H1 (cell line): ENCODE results near the gene LPCAT1. TPM values are rescaled to one million over a fixed set of nuclear protein-coding genes. Genes with fewer than 3 reads are reported as not detected.

Source experiments
- CTCF ChIA-PET: fragments of 300-600 bp; sonication (Branson Sonifier 250); formaldehyde crosslinking; loops from one replicate; lab custom pipeline; 2021; ENCODE audit not compliant: partially characterized antibody; lab: Charles Lee
- POLR2A ChIA-PET: fragments of 300-600 bp; sonication (Branson Sonifier 250); formaldehyde crosslinking; loops from one replicate; lab custom pipeline; 2021; ENCODE audit warnings: inconsistent platforms; ENCODE audit not compliant: partially characterized antibody; lab: Charles Lee
- DNase-seq, 2 experiments: peaks; one replicate each; pipeline versions ENCODE4 v3.0.0 to v3.0.0-alpha.2; 2010 to 2022; ENCODE audit warnings: low spot score in 2 of 2, low read depth in 1 of 2, mixed read lengths in 1 of 2
- FAIRE-seq: peaks from 2 replicates; lab custom pipeline; 2011; peaks lifted over from hg19 to GRCh38; lab: Jason Lieb, UNC
- H2AFZ ChIP-seq: 2 replicates; pipeline ENCODE4 v1.8.1; 2012; ENCODE audit warnings: low read length, inconsistent platforms
- H2AK5ac ChIP-seq: 2 replicates; pipeline ENCODE4 v1.6.1; 2013; ENCODE audit warnings: low read depth, low read length
- H2BK120ac ChIP-seq: replicated peaks from 2 replicates; pipeline ENCODE3; 2013; ENCODE audit warnings: low read depth, low read length, inconsistent platforms
- H2BK12ac ChIP-seq: 2 replicates; pipeline ENCODE4 v1.6.1; 2013; ENCODE audit warnings: low read depth, low read length
- H2BK15ac ChIP-seq: 2 replicates; pipeline ENCODE4 v1.6.1; 2013; ENCODE audit warnings: low read length
- H2BK20ac ChIP-seq: 2 replicates; pipeline ENCODE4 v1.6.1; 2013; ENCODE audit warnings: low read length
- H2BK5ac ChIP-seq: 2 replicates; pipeline ENCODE4 v1.6.1; 2013; ENCODE audit warnings: low read depth, low read length
- H3K14ac ChIP-seq: 2 replicates; pipeline ENCODE4 v1.6.1; 2013; ENCODE audit warnings: inconsistent platforms; ENCODE audit not compliant: insufficient read length
- H3K18ac ChIP-seq: 2 replicates; pipeline ENCODE4 v1.6.1; 2013; ENCODE audit warnings: low read length; ENCODE audit errors: extremely low read depth
- H3K23ac ChIP-seq: 2 replicates; pipeline ENCODE4 v1.6.1; 2013; ENCODE audit warnings: inconsistent platforms; ENCODE audit not compliant: insufficient read length
- H3K23me2 ChIP-seq: 2 replicates; pipeline ENCODE4 v1.6.1; 2013; ENCODE audit warnings: low read depth, low read length
- H3K27ac ChIP-seq: 2 replicates; pipeline ENCODE4 v1.6.1; 2011; ENCODE audit warnings: low read depth, low read length, inconsistent platforms
- H3K27me3 ChIP-seq, 4 experiments: replicated peaks in 1 of 4; 1 replicate in 1 of 4; 2 replicates in 3 of 4; pipeline versions ENCODE4 v1.6.1 to v1.8.1; 2011 to 2013; ENCODE audit warnings: low read length in 3 of 4, mild to moderate bottlenecking in 3 of 4, inconsistent platforms in 2 of 4, mixed read lengths in 2 of 4, moderate library complexity in 1 of 4; ENCODE audit not compliant: control insufficient read depth in 3 of 4, insufficient read depth in 3 of 4; ENCODE audit errors: extremely low read depth in 1 of 4
- H3K36me3 ChIP-seq, 4 experiments: 2 replicates each; pipeline versions ENCODE4 v1.6.1 to v1.8.1; 2011 to 2013; ENCODE audit warnings: mild to moderate bottlenecking in 4 of 4, low read length in 3 of 4, moderate library complexity in 2 of 4, control low read depth in 1 of 4, inconsistent platforms in 1 of 4; ENCODE audit not compliant: insufficient read depth in 4 of 4, control insufficient read depth in 2 of 4
- H3K4ac ChIP-seq: replicated peaks from 2 replicates; pipeline ENCODE3; 2013; ENCODE audit warnings: low read length, low read depth, mixed read lengths, inconsistent platforms; ENCODE audit not compliant: insufficient read length
- H3K4me1 ChIP-seq, 4 experiments: replicated peaks in 1 of 4; 1 replicate in 1 of 4; 2 replicates in 3 of 4; pipeline versions ENCODE4 v1.6.1 to v1.8.1; 2011 to 2013; ENCODE audit warnings: low read length in 3 of 4, inconsistent platforms in 2 of 4, mixed read lengths in 1 of 4; ENCODE audit not compliant: insufficient read depth in 4 of 4, control insufficient read depth in 3 of 4
- H3K4me2 ChIP-seq, 2 experiments: 2 replicates each; pipeline versions ENCODE4 v1.6.1 to v1.8.1; 2011 to 2013; ENCODE audit warnings: low read depth in 2 of 2, low read length in 2 of 2, control low read depth in 1 of 2, inconsistent platforms in 1 of 2, mild to moderate bottlenecking in 1 of 2; ENCODE audit not compliant: insufficient read depth in 1 of 2
- H3K4me3 ChIP-seq, 4 experiments: fragments of 200-600, 300-600 bp in 1 of 4; sonication (generic), shearing (Covaris generic), sonication (Bioruptor Twin) in 1 of 4; 2 replicates each; pipeline versions ENCODE4 v1.5.1 to v1.8.1; 2011 to 2016; ENCODE audit warnings: low read length in 4 of 4, low read depth in 3 of 4, control low read depth in 2 of 4, inconsistent platforms in 2 of 4, mild to moderate bottlenecking in 2 of 4, mixed read lengths in 1 of 4, moderate library complexity in 1 of 4; ENCODE audit not compliant: insufficient read depth in 2 of 4; ENCODE audit errors: extremely low read depth in 1 of 4
- H3K56ac ChIP-seq: replicated peaks from 2 replicates; pipeline ENCODE3; 2013; ENCODE audit warnings: low read depth, mild to moderate bottlenecking, mixed read lengths, low read length, inconsistent platforms; ENCODE audit not compliant: insufficient read length
- H3K79me1 ChIP-seq: 2 replicates; pipeline ENCODE4 v1.6.1; 2013; ENCODE audit warnings: low read depth, low read length, control low read depth
- H3K79me2 ChIP-seq, 2 experiments: 2 replicates each; pipeline versions ENCODE4 v1.6.1 to v1.8.1; 2012 to 2013; ENCODE audit warnings: low read length in 2 of 2, mild to moderate bottlenecking in 2 of 2, inconsistent platforms in 1 of 2; ENCODE audit not compliant: insufficient read depth in 2 of 2, control insufficient read depth in 1 of 2
- H3K9ac ChIP-seq, 4 experiments: replicated peaks in 1 of 4; 1 replicate in 1 of 4; 2 replicates in 3 of 4; pipeline versions ENCODE4 v1.6.1 to v1.8.1; 2011 to 2013; ENCODE audit warnings: low read depth in 3 of 4, low read length in 3 of 4, control low read depth in 2 of 4, mild to moderate bottlenecking in 2 of 4, moderate library complexity in 2 of 4, inconsistent platforms in 1 of 4; ENCODE audit errors: extremely low read depth in 1 of 4
- H3K9me3 ChIP-seq, 2 experiments: 2 replicates each; pipeline versions ENCODE4 v1.6.1 to v1.8.1; 2012 to 2013; ENCODE audit warnings: mild to moderate bottlenecking in 2 of 2, moderate library complexity in 2 of 2, control low read depth in 1 of 2, inconsistent platforms in 1 of 2, low read depth in 1 of 2, low read length in 1 of 2, mixed read lengths in 1 of 2; ENCODE audit not compliant: insufficient read depth in 2 of 2
- H4K20me1 ChIP-seq, 2 experiments: replicated peaks in 1 of 2; 2 replicates each; pipeline versions ENCODE3 to v1.8.1; 2011 to 2013; ENCODE audit warnings: inconsistent platforms in 2 of 2, low read length in 2 of 2, mild to moderate bottlenecking in 1 of 2; ENCODE audit not compliant: insufficient read depth in 2 of 2, control insufficient read depth in 1 of 2
- H4K5ac ChIP-seq: 2 replicates; pipeline ENCODE4 v1.6.1; 2013; ENCODE audit warnings: low read length, low read depth, mixed read lengths, inconsistent platforms; ENCODE audit not compliant: insufficient read length
- H4K8ac ChIP-seq: 2 replicates; pipeline ENCODE4 v1.8.0; 2013; ENCODE audit warnings: mild to moderate bottlenecking, moderate library complexity, low read length, inconsistent platforms; ENCODE audit not compliant: insufficient read depth; ENCODE audit errors: extremely low read depth
- H4K91ac ChIP-seq: replicated peaks from 2 replicates; pipeline ENCODE3; 2013; ENCODE audit warnings: low read length, mixed read lengths, inconsistent platforms; ENCODE audit not compliant: insufficient read length
- RAD21 ChIP-seq, 2 experiments: IDR thresholded peaks in 1 of 2; conservative IDR thresholded peaks in 1 of 2; 2 replicates each; pipeline ENCODE4 v1.6.1; 2011; ENCODE audit warnings: low read depth in 2 of 2, low read length in 2 of 2, improper control_type of control experiment in 1 of 2, inconsistent platforms in 1 of 2, mild to moderate bottlenecking in 1 of 2, moderate library complexity in 1 of 2
- RXRA ChIP-seq: IDR thresholded peaks from 2 replicates; pipeline ENCODE4 v1.6.1; 2011; ENCODE audit warnings: low read depth, mild to moderate bottlenecking, low read length, moderate library complexity; ENCODE audit not compliant: insufficient read depth
- SIRT6 ChIP-seq: IDR thresholded peaks from one replicate; pipeline ENCODE4 v1.7.1; 2012; ENCODE audit warnings: low read length, inconsistent platforms
- SP4 ChIP-seq: IDR thresholded peaks from 2 replicates; pipeline ENCODE4 v1.6.1; 2012; ENCODE audit warnings: low read length, inconsistent platforms
- WGBS, 2 experiments: shearing (Covaris generic) in 1 of 2; methylation state at CpG; one replicate each; pipeline versions ENCODE4 v1.1.6 to v1.1.7; 2013 to 2015; ENCODE audit warnings: low lambda C conversion rate in 2 of 2, mixed read lengths in 2 of 2, inconsistent platforms in 1 of 2, low coverage in 1 of 2, missing lambda C conversion rate in 1 of 2; ENCODE audit not compliant: insufficient replicate concordance in 2 of 2, insufficient coverage in 1 of 2, insufficient read length in 1 of 2; ENCODE audit errors: extremely low coverage in 1 of 2, missing lambda C conversion rate in 1 of 2; 5-methylcytosine and 5-hydroxymethylcytosine counted together
- polyA plus RNA-seq, 7 experiments: library from polyadenylated mRNA; depleted of rRNA in 3 of 7; stranded (reverse) in 5 of 7; unstranded in 2 of 7; fragments of >200 nt in 5 of 7; fragments of 200-250 nt in 2 of 7; gene quantifications; 1 replicate in 5 of 7; 2 replicates in 1 of 7; 4 replicates in 1 of 7; pipeline versions ENCODE4 v1.2.1 to v1.2.3, GENCODE V29; 2011 to 2013; ENCODE audit warnings: missing spikeins in 2 of 7, mixed read lengths in 2 of 7
- total RNA-seq: library from RNA; stranded (reverse); fragmentation: NEBNext Ultra II Directional; extraction: Animal tissue kit (Norgen Biotek cat#: 25700); gene quantifications from 2 replicates; pipeline ENCODE4 v1.2.1, GENCODE V29; 2021
- TF ChIP-seq, protein P1 (sequence below): IDR thresholded peaks from 2 replicates; pipeline ENCODE4 v1.6.1; 2012; ENCODE audit warnings: inconsistent platforms

Gene LPCAT1
- total and polyA plus RNA-seq, 2 of the 8 experiments (the other 6 are each of a cell fraction or from before 2014, with no cell fraction given): 107 to 260 TPM

DNA sequence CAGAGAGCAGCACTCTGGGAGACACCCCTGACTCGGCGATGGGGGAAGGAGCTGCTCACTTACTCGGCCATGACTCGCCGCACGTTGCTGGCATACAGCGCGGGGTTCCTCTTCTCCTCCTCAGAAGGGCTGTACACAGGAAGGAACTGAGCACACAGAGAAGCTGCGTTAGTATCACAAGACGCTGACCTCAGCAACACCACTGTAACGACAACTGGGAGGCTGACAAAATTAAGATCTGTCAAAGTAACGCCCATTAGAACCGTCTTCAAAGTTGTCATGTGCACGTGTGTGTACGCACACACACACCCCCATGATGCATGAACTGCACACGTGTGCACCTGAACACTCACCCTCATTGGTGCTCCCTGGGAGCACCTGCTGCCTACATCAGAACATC is 46.4 kb downstream of the LPCAT1 start:
- Histone ChIP-seq H3K79me2 (no peaks in the 10 kb centered on the region), H3K4me3 (no peak overlapping the region), H3K27me3 (no peaks in the 10 kb centered on the region), H3K4ac (no peak overlapping the region), H3K56ac (no peak overlapping the region), H3K18ac (no peak overlapping the region), H3K14ac (no peak overlapping the region), H2AK5ac (no peak overlapping the region), H4K91ac (no peak overlapping the region), H4K8ac (no peak overlapping the region), H2AFZ (no peak overlapping the region), H3K27ac (no peak overlapping the region), H3K9me3 (no peaks in the 10 kb centered on the region), H3K36me3 (peaks cover 37 to 73% (median 61%) of the 10 kb centered on the region in 4 experiments), H2BK5ac (no peak overlapping the region), H3K79me1 (no peaks in the 10 kb centered on the region), H3K4me1 (peaks cover 0 to 4% (median under 1%) of the 10 kb centered on the region in 4 experiments; a peak in 2 of 7 replicates), H3K9ac (no peak overlapping the region), H2BK15ac (no peak overlapping the region), H4K20me1 (peaks cover 7% of the 10 kb centered on the region in 2 experiments), H3K23ac (no peak overlapping the region), H2BK120ac (no peak overlapping the region), H3K4me2 (no peak overlapping the region), H2BK12ac (no peak overlapping the region), H2BK20ac (no peak overlapping the region), H4K5ac (no peak overlapping the region), H3K23me2 (no peaks in the 10 kb centered on the region)
- ChIA-PET CTCF (interaction anchor here (1.6 to 7.7 kb wide), 3 partner anchors 9 to 23 kb away, joined by 4 to 47 read pairs (median 5); no protein-coding TSS in a partner anchor), POLR2A (no interaction called here)
- 96% methylated on average over 16 of the region's 16 CpGs; no CpG with 5 or more reads in 1 of the 2 experiments for WGBS, 2 experiments
- TF ChIP-seq RAD21 (IDR thresholded peaks at IDR 0.05 in 1 of 2, conservative IDR thresholded peaks at IDR 0.05 in 1 of 2; ENCODE audit: low read depth in 2 of 2, low read length in 2 of 2): no peak
- TF ChIP-seq SP4: no peak
- no peak for TF ChIP-seq SIRT6
- TF ChIP-seq RXRA: no peak
- TF ChIP-seq, protein P1, sequence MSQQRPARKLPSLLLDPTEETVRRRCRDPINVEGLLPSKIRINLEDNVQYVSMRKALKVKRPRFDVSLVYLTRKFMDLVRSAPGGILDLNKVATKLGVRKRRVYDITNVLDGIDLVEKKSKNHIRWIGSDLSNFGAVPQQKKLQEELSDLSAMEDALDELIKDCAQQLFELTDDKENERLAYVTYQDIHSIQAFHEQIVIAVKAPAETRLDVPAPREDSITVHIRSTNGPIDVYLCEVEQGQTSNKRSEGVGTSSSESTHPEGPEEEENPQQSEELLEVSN: no peak
- no peak for DNase-seq
- FAIRE-seq: no peak
